Renal cortex interstitium (tissue), 3 donors: ENCODE results near the gene C3orf85. TPM values are rescaled to one million over a fixed set of nuclear protein-coding genes. Genes with fewer than 3 reads are reported as not detected.

Experiments used
- polyA plus RNA-seq, 3 donors: library from polyadenylated mRNA; unstranded; fragments of 120-200 nt; gene quantifications; one replicate each; pipeline ENCODE4 v1.2.1, GENCODE V29; 2013; ENCODE audit not compliant: insufficient read length in 3 of 3

The C3orf85 gene
- polyA plus RNA-seq, 3 donors = 16.4 to 23.7 (median 21.3) TPM

Other genes with a start within 250 kb of the C3orf85 start
- gene GUCA1C, start 182.8 kb upstream of the C3orf85 start, polyA plus RNA-seq = under 1 TPM; 0.22 to 0.35 (median 0.27) TPM
- gene MORC1, start 18.6 kb upstream of the C3orf85 start, polyA plus RNA-seq = under 1 TPM; 0.57 to 0.78 (median 0.59) TPM
- under 1 TPM; 0.90 to 0.93 (median 0.92) TPM for gene DPPA2, start 179.8 kb downstream of the C3orf85 start, polyA plus RNA-seq
- gene DPPA4, start 200.8 kb downstream of the C3orf85 start, polyA plus RNA-seq = 1 to 10 TPM; 2.9 to 4.8 (median 3.9) TPM